Astrocyte (in vitro differentiated cells and primary cell): ENCODE results near the gene DAAM2. TPM values are rescaled to one million over a fixed set of nuclear protein-coding genes. Genes with fewer than 3 reads are reported as not detected.

Experiments used
- DNase-seq: peaks from one replicate; pipeline ENCODE4 v3.0.0-alpha.2; 2010; ENCODE audit warnings: low read depth
- FAIRE-seq: peaks from 2 replicates; lab custom pipeline; 2011; peaks lifted over from hg19 to GRCh38; lab: Jason Lieb, UNC
- H2AFZ ChIP-seq: 2 replicates; pipeline ENCODE4 v1.6.0; 2012; ENCODE audit warnings: low read depth, low read length, inconsistent platforms
- H3K27ac ChIP-seq: 2 replicates; pipeline ENCODE4 v1.5.1; 2011; ENCODE audit warnings: low read depth, low read length, inconsistent platforms
- H3K27me3 ChIP-seq: 2 replicates; pipeline ENCODE4 v1.6.0; 2011; ENCODE audit warnings: low read length, inconsistent platforms; ENCODE audit not compliant: insufficient read depth
- H3K36me3 ChIP-seq: 2 replicates; pipeline ENCODE4 v1.5.1; 2011; ENCODE audit warnings: low read length, inconsistent platforms; ENCODE audit not compliant: insufficient read depth
- H3K4me1 ChIP-seq: 2 replicates; pipeline ENCODE4 v1.5.1; 2011; ENCODE audit warnings: low read length, inconsistent platforms; ENCODE audit not compliant: insufficient read depth
- H3K4me2 ChIP-seq: 2 replicates; pipeline ENCODE4 v1.6.0; 2012; ENCODE audit warnings: low read length, inconsistent platforms
- H3K4me3 ChIP-seq: 2 replicates; pipeline ENCODE4 v1.5.1; 2011; ENCODE audit warnings: low read depth, mild to moderate bottlenecking, low read length, inconsistent platforms; ENCODE audit not compliant: insufficient read depth
- H3K79me2 ChIP-seq: 2 replicates; pipeline ENCODE4 v1.6.0; 2012; ENCODE audit warnings: mild to moderate bottlenecking, low read length, inconsistent platforms; ENCODE audit not compliant: insufficient read depth
- H3K9ac ChIP-seq: 2 replicates; pipeline ENCODE4 v1.6.0; 2012; ENCODE audit warnings: mild to moderate bottlenecking, low read length, inconsistent platforms
- H3K9me3 ChIP-seq: 2 replicates; pipeline ENCODE4 v1.5.1; 2012; ENCODE audit warnings: low read depth, mild to moderate bottlenecking, low read length, inconsistent platforms; ENCODE audit not compliant: insufficient read depth
- H4K20me1 ChIP-seq: 2 replicates; pipeline ENCODE4 v1.6.0; 2012; ENCODE audit warnings: low read length, inconsistent platforms; ENCODE audit not compliant: insufficient read depth
- H3K27ac Mint-ChIP-seq: one replicate; pipeline ENCODE4 v1.8.0; 2021; ENCODE audit warnings: mild to moderate bottlenecking, mixed read lengths; ENCODE audit not compliant: unreplicated experiment
- H3K27me3 Mint-ChIP-seq: one replicate; pipeline ENCODE4 v1.8.0; 2021; ENCODE audit warnings: low read depth, mixed read lengths; ENCODE audit not compliant: unreplicated experiment
- H3K36me3 Mint-ChIP-seq: one replicate; pipeline ENCODE4 v1.8.0; 2021; ENCODE audit warnings: low read depth, mixed read lengths; ENCODE audit not compliant: unreplicated experiment
- H3K4me1 Mint-ChIP-seq: one replicate; pipeline ENCODE4 v1.8.0; 2021; ENCODE audit warnings: low read depth, mixed read lengths; ENCODE audit not compliant: unreplicated experiment
- H3K4me3 Mint-ChIP-seq: one replicate; pipeline ENCODE4 v1.8.0; 2021; ENCODE audit warnings: mild to moderate bottlenecking, moderate library complexity, mixed read lengths; ENCODE audit not compliant: unreplicated experiment
- H3K9me3 Mint-ChIP-seq: one replicate; pipeline ENCODE4 v1.8.0; 2021; ENCODE audit warnings: mild to moderate bottlenecking, mixed read lengths; ENCODE audit not compliant: unreplicated experiment
- CTCF ChIP-seq: IDR thresholded peaks from 2 replicates; pipeline ENCODE4 v1.5.1; 2011; ENCODE audit warnings: low read depth, mild to moderate bottlenecking, inconsistent platforms, low read length, moderate library complexity; ENCODE audit not compliant: insufficient read depth
- EZH2 ChIP-seq: IDR thresholded peaks from 2 replicates; pipeline ENCODE4 v1.6.1; 2012; ENCODE audit warnings: mild to moderate bottlenecking, low read length, inconsistent platforms; ENCODE audit not compliant: insufficient read depth
- total RNA-seq: library from RNA; stranded (reverse); gene quantifications from 2 replicates; pipeline ENCODE4 v1.2.1, GENCODE V29; 2021

The DAAM2 gene
- total RNA-seq, 1 donor from 2014 or later: 38.4 TPM

DNA sequence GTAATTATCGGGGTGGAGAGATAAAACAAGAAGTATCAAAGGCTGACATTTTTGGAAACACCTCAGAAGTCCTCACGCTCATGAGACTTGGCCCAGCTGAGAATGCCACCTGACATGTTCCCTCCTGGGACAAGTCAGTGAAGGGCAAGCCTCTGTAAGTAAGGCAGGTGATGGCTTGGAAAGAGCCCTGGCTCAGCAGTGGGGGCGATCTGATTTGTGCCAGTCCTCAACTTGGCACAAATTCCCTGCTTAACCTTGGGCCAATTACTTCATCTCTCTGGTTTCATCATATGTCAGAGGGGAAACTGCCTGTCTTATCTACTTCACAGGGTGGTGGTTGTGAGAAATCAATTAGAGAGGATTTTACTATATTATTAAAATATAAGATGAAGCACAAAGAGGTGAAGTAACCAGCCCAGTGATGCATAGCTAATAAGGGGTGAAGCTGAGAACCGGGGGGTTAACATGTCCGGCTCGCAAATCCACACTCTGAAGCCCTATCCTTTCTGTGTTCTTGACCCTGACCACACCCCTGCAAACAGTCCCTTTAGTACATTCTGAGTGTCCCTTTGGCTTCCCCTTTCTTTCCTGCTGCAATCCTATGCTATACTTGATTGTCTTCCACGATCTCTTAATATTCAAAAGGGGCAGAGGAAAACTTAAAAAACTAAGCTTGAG lies 150.9 kb downstream of the DAAM2 start:
- no peaks in the 10 kb centered on the region for H4K20me1 ChIP-seq
- Mint-ChIP-seq H3K27ac (no peak overlapping the region), H3K27me3 (peaks cover 15% of the 10 kb centered on the region), H3K4me3 (no peak overlapping the region), H3K36me3 (no peaks in the 10 kb centered on the region), H3K9me3 (no peaks in the 10 kb centered on the region), H3K4me1 (peaks cover 10% of the 10 kb centered on the region)
- no peaks in the 10 kb centered on the region for H3K9me3 ChIP-seq
- no peaks in the 10 kb centered on the region for H3K4me1 ChIP-seq
- FAIRE-seq (no peak), DNase-seq (no peak)
- H2AFZ ChIP-seq: no peak overlapping the region
- H3K27me3 ChIP-seq: no peaks in the 10 kb centered on the region
- H3K36me3 ChIP-seq: no peaks in the 10 kb centered on the region
- no peak overlapping the region for H3K4me2 ChIP-seq
- H3K4me3 ChIP-seq: no peak overlapping the region
- no peak overlapping the region for H3K9ac ChIP-seq
- no peak overlapping the region for H3K27ac ChIP-seq
- H3K79me2 ChIP-seq: no peaks in the 10 kb centered on the region
- no peak for TF ChIP-seq EZH2
- no peak for TF ChIP-seq CTCF

GRCh38 chr6:39945626-39946025 lies 153.4 kb downstream of the DAAM2 start:
- Histone ChIP-seq H3K9ac (no peak overlapping the region), H4K20me1 (no peaks in the 10 kb centered on the region), H3K4me1 (no peaks in the 10 kb centered on the region), H3K36me3 (no peaks in the 10 kb centered on the region), H3K79me2 (no peaks in the 10 kb centered on the region), H3K27ac (no peak overlapping the region), H3K9me3 (no peaks in the 10 kb centered on the region), H3K4me3 (no peak overlapping the region), H3K27me3 (no peaks in the 10 kb centered on the region), H2AFZ (no peak overlapping the region), H3K4me2 (no peak overlapping the region)
- Mint-ChIP-seq H3K4me1 (no peaks in the 10 kb centered on the region), H3K4me3 (no peak overlapping the region), H3K27ac (no peak overlapping the region), H3K27me3 (peaks cover 15% of the 10 kb centered on the region), H3K36me3 (no peaks in the 10 kb centered on the region), H3K9me3 (no peaks in the 10 kb centered on the region)
- no peak for TF ChIP-seq EZH2
- TF ChIP-seq CTCF: no peak
- DNase-seq: no peak
- FAIRE-seq: no peak

- H3K36me3 ChIP-seq: no peaks in the 10 kb centered on the region
- H4K20me1 ChIP-seq: no peaks in the 10 kb centered on the region
- no peak overlapping the region for H3K27ac ChIP-seq
- no peaks in the 10 kb centered on the region for H3K79me2 ChIP-seq
- Mint-ChIP-seq H3K4me1 (no peaks in the 10 kb centered on the region), H3K4me3 (no peak overlapping the region), H3K36me3 (no peaks in the 10 kb centered on the region), H3K27ac (no peak overlapping the region), H3K27me3 (peaks cover 11% of the 10 kb centered on the region), H3K9me3 (no peaks in the 10 kb centered on the region)
- H3K4me1 ChIP-seq: no peaks in the 10 kb centered on the region
- H3K4me2 ChIP-seq: no peak overlapping the region
- FAIRE-seq (no peak), DNase-seq (no peak)
- H3K4me3 ChIP-seq: no peak overlapping the region
- H3K9ac ChIP-seq: no peak overlapping the region
- H3K9me3 ChIP-seq: no peaks in the 10 kb centered on the region
- no peak overlapping the region for H2AFZ ChIP-seq
- no peak for TF ChIP-seq EZH2
- TF ChIP-seq CTCF: no peak
- no peaks in the 10 kb centered on the region for H3K27me3 ChIP-seq
Measured at GRCh38 chr6:39947611-39948068, 155.5 kb downstream of the DAAM2 start.
